ENCODE results near the gene FAM117B.

- TF ChIP-seq HNF4A (conservative IDR thresholded peaks at IDR 0.05), result no peak
- TF ChIP-seq CTCF (IDR thresholded peaks at IDR 0.05; ENCODE audit: low read depth, low read length, missing input control), result no peak
- TF ChIP-seq NR2F2 (IDR thresholded peaks at IDR 0.05), result no peak
- no peak for TF ChIP-seq GABPA (IDR thresholded peaks at IDR 0.05 in 1 of 2, conservative IDR thresholded peaks at IDR 0.05 in 1 of 2)
These were observed 30.1 kb upstream of the FAM117B start for GRCh38 chr2:202604699-202605098.
